ENCODE results near the gene NEK8.

The NEK8 gene

DNA sequence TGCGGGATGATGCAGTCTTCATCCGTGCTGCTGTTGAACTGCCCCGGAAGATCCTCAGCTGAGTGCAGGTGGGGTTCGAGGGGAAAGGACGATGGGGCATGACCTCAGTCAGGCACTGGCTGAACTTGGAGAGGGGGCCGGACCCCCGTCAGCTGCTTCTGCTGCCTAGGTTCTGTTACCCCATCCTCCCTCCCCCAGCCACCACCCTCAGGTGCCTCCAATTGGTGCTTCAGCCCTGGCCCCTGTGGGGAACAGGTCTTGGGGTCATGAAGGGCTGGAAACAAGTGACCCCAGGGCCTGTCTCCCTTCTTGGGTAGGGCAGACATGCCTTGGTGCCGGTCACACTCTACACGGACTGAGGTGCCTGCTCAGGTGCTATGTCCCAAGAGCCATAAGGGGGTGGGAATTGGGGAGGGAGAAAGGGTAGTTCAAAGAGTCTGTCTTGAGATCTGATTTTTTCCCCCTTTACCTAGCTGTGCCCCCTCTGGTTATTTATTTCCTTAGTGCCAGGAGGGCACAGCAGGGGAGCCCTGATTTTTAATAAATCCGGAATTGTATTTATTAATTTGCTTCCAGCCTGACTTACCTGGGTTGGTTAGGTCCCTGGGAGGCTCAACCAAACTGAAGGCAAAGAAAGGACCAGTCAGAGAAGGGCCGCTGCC lies 21.1 kb downstream of the NEK8 start:
- intact Hi-C loops (cut with DNase I; ENCODE audit: low total_unique reads) = loop anchor here (10.0 kb wide), 1 partner anchor 55 kb away; no protein-coding TSS in a partner anchor
- Histone ChIP-seq H3K36me3 (peaks cover 0 to 26% (median 23%) of the 10 kb centered on the region in 3 donors), H3K4me3 (no peak overlapping the region), H3K4me1 (peaks cover 0 to 55% (median 31%) of the 10 kb centered on the region in 4 donors), H3K9me3 (no peaks in the 10 kb centered on the region), H3K27ac (peak overlapping the region in 1 of 2 donors; percentile 14), H3K27me3 (no peaks in the 10 kb centered on the region)
- DNase-seq = no peak
- no peak for TF ChIP-seq CTCF (IDR thresholded peaks at IDR 0.05)

DNA sequence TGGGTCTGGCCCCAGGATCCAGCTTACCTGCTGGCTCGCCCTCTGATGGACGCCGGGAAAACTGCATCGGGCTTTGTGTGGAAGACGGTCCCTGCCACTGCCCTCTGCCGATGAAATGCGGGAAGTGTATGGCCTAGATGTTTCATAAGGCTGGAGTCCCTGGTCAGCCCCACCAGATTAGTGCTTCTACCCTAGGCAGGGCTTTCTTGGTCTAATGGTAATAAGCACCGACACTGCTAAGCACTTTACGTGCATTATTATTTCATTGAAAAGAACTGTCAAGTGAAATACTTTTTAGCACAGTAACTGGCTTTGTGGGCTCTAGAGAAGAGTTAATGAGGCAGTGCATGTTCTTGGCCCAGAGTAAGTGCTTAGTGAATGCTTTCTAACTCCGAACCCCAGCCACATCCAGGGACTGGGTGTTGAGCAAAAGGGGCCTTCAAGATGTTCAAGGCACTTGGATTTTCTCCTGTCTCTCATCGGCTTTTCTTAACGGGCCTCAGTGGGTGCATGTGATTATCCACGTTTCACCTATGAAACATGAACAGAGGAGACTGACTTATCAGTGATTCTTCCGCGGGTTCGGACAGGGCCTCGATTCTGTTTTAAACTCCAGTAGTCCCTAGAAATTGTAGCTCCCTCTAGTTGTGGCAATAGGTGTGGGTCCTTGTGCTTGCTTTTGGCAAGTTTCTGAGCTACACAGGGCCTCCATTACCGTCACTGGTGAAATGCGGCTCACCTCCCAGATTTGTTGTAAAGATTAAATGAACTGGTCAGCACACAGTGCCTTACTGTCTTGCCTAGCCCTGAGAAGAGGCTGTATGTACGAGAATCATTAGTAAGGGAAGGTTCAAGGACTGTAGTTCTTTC lies 21.8 kb downstream of the NEK8 start:
- peak; percentile 100 for TF ChIP-seq CTCF (IDR thresholded peaks at IDR 0.05)
- no peaks in the 10 kb centered on the region for H3K9me3 ChIP-seq
- H3K27me3 ChIP-seq = no peaks in the 10 kb centered on the region
- peaks cover 0 to 26% (median 23%) of the 10 kb centered on the region in 3 donors for H3K36me3 ChIP-seq
- H3K27ac ChIP-seq = no peak overlapping the region
- peaks cover 0 to 47% (median 24%) of the 10 kb centered on the region in 4 donors for H3K4me1 ChIP-seq
- H3K4me3 ChIP-seq = no peak overlapping the region
- DNase-seq = peak; percentile 95
- intact Hi-C loops (cut with DNase I; ENCODE audit: low total_unique reads) = no loop called here

DNA sequence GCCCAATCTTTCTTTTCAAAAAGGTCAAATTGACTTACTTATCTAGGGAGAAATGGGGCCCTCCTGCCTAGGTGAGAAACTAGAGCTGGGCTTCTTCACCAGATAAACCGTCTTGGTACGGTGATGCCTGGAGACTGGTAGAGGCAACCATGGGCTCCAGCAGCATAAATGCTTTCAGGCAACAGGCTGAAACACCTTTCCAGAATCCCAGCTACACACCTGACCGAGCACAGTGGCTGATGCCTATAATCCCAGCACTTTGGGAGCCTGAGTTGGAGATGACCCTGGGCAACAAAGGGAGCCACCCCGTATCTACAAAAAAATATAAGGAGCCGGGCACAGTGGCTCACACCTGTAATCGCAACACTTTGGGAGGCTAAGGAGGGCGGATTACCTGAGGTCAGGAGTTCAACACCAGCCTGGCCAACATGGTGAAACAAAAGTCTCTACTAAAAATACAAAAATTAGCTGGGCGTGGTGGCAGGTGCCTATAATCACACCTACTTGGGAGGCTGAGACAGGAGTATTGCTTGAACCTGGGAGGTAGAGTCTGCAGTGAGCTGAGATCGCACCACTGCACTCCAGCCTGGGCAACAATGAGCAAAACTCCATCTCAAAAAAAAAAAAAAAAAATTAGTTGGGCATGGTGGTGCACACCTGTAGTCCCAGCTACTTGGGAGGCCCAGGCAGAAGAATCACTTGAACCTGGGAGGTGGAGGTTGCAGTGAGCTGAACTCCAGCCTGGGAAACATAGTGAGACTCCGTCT lies 23.2 kb downstream of the NEK8 start:
- Histone ChIP-seq H3K9me3 (no peaks in the 10 kb centered on the region), H3K27ac (no peak overlapping the region), H3K4me3 (no peak overlapping the region), H3K27me3 (no peaks in the 10 kb centered on the region), H3K36me3 (peaks cover 0 to 26% (median 23%) of the 10 kb centered on the region in 3 donors), H3K4me1 (peaks cover 0 to 34% (median 10%) of the 10 kb centered on the region in 4 donors)
- intact Hi-C loops (cut with DNase I; ENCODE audit: low total_unique reads) = no loop called here
- no peak for TF ChIP-seq CTCF (IDR thresholded peaks at IDR 0.05)
- DNase-seq = no peak

- Histone ChIP-seq H3K27me3 (no peaks in the 10 kb centered on the region), H3K9me3 (no peaks in the 10 kb centered on the region), H3K4me3 (no peak overlapping the region), H3K27ac (no peak overlapping the region), H3K36me3 (peaks cover 17 to 33% (median 22%) of the 10 kb centered on the region in 3 donors), H3K4me1 (peaks cover 0 to under 1% (median 0%) of the 10 kb centered on the region in 4 donors)
- no peak for TF ChIP-seq CTCF (IDR thresholded peaks at IDR 0.05)
- no peak for DNase-seq
- intact Hi-C loops (cut with DNase I; ENCODE audit: low total_unique reads) = no loop called here
Measured at GRCh38 chr17:28755486-28755885, 26.9 kb downstream of the NEK8 start.

DNA sequence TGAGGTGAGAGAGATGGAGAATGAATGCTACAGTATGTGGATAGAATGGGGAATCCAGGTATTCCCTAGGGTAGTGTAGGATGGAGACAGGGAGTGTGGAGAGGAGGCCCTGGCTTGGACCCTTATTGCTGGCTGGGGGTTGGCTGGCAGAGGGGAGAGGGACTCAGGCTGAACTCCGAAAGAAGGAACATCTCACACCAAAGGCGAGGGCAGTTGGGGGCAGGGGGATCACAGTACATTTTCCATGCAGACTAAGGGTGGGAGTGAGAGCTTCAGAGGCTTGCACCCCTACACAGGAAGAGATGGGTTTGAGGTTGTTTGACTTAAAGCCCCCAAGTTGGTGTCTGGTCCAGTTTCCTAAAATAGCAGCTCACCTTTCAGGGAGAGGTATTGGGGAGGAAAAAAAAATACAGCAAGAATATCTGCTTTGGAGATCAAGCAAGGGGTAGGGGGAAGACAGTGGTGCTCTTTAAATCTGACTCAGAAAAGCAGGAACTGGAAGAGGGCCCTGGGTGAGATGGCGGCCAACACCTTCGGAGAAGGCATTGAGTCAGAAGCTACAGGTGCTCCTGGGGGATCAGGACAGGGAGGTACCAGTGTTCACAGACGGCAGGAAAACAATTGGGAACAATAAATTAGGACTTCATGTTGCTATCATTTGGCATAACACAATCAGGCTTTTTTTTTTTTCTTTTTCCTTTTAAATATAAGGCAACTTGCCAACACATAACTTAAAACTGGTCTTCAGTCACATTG lies 27.6 kb downstream of the NEK8 start:
- Histone ChIP-seq H3K4me3 (no peak overlapping the region), H3K4me1 (peaks cover 0 to 8% (median 0%) of the 10 kb centered on the region in 4 donors), H3K36me3 (peaks cover 17 to 40% (median 26%) of the 10 kb centered on the region in 3 donors), H3K27ac (no peak overlapping the region), H3K27me3 (no peaks in the 10 kb centered on the region), H3K9me3 (no peaks in the 10 kb centered on the region)
- intact Hi-C loops (cut with DNase I; ENCODE audit: low total_unique reads) = no loop called here
- peak in 1 of 2 donors; percentile 43 for DNase-seq
- TF ChIP-seq CTCF (IDR thresholded peaks at IDR 0.05) = no peak

Data from tibial artery (tissue), 4 donors.